Measurements from ENCODE around the gene NDUFAF8. TPM values are rescaled to one million over a fixed set of nuclear protein-coding genes. Genes with fewer than 3 reads are reported as not detected.

NDUFAF8 gene
- total RNA-seq, 1 experiment from 2014 or later = 60.1 TPM

DNA sequence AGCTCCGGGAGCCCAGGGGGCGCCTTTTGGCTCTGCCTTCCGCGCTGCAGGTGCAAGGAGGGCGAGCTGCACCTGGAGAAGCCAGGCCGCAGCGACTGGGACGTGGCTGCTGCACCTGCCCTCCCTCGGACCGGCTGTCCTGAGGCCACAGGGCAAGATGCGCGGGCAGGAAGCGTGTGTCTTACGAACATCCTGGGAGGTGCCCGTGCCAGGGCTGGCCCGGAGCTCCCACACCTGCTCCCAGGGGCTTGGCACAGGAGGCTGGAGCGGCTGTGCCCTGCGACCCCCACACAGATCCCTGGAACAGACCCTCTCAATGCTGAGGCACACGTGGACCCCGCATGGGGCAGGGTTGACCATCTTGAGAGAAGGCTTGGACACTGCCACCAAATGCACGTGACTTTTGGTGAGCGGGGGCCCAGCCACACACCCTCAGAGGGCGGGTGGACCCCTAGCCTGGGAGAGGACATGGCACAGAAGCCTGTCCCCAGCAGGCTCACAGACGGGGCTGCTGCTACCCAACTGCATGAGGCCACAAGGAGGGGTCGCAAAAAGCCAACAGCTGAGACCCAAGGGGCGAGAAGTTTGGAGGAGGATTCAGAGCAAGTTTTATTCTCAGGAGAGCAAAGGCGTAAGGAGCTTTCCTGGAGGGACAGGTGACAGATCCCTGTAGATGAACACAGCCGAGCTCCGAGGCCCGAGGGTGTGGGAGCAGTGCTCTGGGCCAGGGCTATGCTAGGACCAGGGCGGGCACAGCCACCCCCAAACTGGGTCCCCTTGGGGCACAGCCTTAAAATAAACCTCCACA is 11.4 kb downstream of the NDUFAF8 start:
- TF ChIP-seq, protein P1, sequence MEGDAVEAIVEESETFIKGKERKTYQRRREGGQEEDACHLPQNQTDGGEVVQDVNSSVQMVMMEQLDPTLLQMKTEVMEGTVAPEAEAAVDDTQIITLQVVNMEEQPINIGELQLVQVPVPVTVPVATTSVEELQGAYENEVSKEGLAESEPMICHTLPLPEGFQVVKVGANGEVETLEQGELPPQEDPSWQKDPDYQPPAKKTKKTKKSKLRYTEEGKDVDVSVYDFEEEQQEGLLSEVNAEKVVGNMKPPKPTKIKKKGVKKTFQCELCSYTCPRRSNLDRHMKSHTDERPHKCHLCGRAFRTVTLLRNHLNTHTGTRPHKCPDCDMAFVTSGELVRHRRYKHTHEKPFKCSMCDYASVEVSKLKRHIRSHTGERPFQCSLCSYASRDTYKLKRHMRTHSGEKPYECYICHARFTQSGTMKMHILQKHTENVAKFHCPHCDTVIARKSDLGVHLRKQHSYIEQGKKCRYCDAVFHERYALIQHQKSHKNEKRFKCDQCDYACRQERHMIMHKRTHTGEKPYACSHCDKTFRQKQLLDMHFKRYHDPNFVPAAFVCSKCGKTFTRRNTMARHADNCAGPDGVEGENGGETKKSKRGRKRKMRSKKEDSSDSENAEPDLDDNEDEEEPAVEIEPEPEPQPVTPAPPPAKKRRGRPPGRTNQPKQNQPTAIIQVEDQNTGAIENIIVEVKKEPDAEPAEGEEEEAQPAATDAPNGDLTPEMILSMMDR (conservative IDR thresholded peaks at IDR 0.05) = no peak
- H3K4me3 Mint-ChIP-seq = no peak overlapping the region
- no peak overlapping the region for H3K9ac ChIP-seq (ENCODE audit: extremely low read depth, insufficient read length, low read length)

More for the DNA sequence above, 11.4 kb downstream of the NDUFAF8 start:
- Histone ChIP-seq H4K5ac (ENCODE audit: insufficient read length, low read depth, low read length) (no peak overlapping the region), H2BK120ac (ENCODE audit: low read depth, low read length, poor library complexity, severe bottlenecking) (no peak overlapping the region), H3K9me3 (ENCODE audit: control insufficient read depth, low read depth, low read length) (no peaks in the 10 kb centered on the region), H3K4me2 (ENCODE audit: insufficient read depth, insufficient read length, low read length) (no peak overlapping the region), H3K79me2 (ENCODE audit: insufficient read depth, low read length) (no peaks in the 10 kb centered on the region), H3K23me2 (ENCODE audit: insufficient read length, low read depth, low read length, poor library complexity, severe bottlenecking) (no peaks in the 10 kb centered on the region), H2BK15ac (ENCODE audit: low read depth, low read length) (no peak overlapping the region), H3T11ph (ENCODE audit: low read length) (no peak overlapping the region), H4K8ac (replicated peaks; ENCODE audit: insufficient read length, low read depth, low read length) (no peak overlapping the region), H3K4ac (ENCODE audit: low read depth, low read length) (no peak overlapping the region), H2BK5ac (ENCODE audit: insufficient read length, low read length) (no peak overlapping the region), H3K14ac (ENCODE audit: insufficient read depth, low read length) (no peak overlapping the region), H3K4me1 (ENCODE audit: insufficient read depth, low read length) (no peaks in the 10 kb centered on the region), H3K18ac (ENCODE audit: insufficient read length, low read depth, low read length) (no peak overlapping the region), H3K79me1 (ENCODE audit: insufficient read depth, low read depth, low read length, poor library complexity, severe bottlenecking) (no peaks in the 10 kb centered on the region), H3K23ac (ENCODE audit: insufficient read length, low read depth, low read length) (no peak overlapping the region), H3K27me3 (ENCODE audit: insufficient read depth, low read length) (no peaks in the 10 kb centered on the region), H2AFZ (ENCODE audit: low read length) (no peak overlapping the region), H2BK12ac (ENCODE audit: insufficient read length, low read depth, low read length) (no peak overlapping the region), H3K27ac (ENCODE audit: insufficient read length, low read depth, low read length) (no peak overlapping the region), H4K91ac (ENCODE audit: insufficient read length, low read depth, low read length) (no peak overlapping the region), H2AK5ac (ENCODE audit: insufficient read length, low read length) (no peak overlapping the region), H4K20me1 (ENCODE audit: control insufficient read depth, insufficient read depth, insufficient read length) (no peaks in the 10 kb centered on the region), H2BK20ac (ENCODE audit: low read depth, low read length, poor library complexity, severe bottlenecking) (no peak overlapping the region), H3K56ac (ENCODE audit: insufficient read length, low read depth, low read length) (no peak overlapping the region)
- H3K9me3 Mint-ChIP-seq = no peaks in the 10 kb centered on the region; a peak in 1 of 5 replicates
- H3K36me3 Mint-ChIP-seq (ENCODE audit: insufficient read depth in 1 of 3, low read depth in 3 of 3) = peaks cover 11 to 15% (median 11%) of the 10 kb centered on the region in 3 experiments
- H3K27ac Mint-ChIP-seq = no peak overlapping the region
- no CpG with 5 or more reads among the region's 31 CpGs for WGBS (ENCODE audit: extremely low coverage, insufficient read length, low lambda C conversion rate)
- H3K27me3 Mint-ChIP-seq (ENCODE audit: low read depth) = no peaks in the 10 kb centered on the region
- no peak for DNase-seq
- H3K4me1 Mint-ChIP-seq = peaks cover 15 to 25% of the 10 kb centered on the region in 2 experiments
